Prostate gland (tissue), 2 donors: ENCODE data around the gene ZNF836. TPM values are rescaled to one million over a fixed set of nuclear protein-coding genes. Genes with fewer than 3 reads are reported as not detected.
A peak's percentile ranks its signal among the peaks of the same experiment; 100 is the strongest.

Experiments
- DNase-seq: peaks from one replicate; pipeline ENCODE4 v3.0.0-alpha.2; 2019; ENCODE audit warnings: low spot score
- H3K27ac ChIP-seq, 2 donors: fragments of 200-600 bp; sonication (generic); 2 replicates each; pipeline ENCODE4 v1.5.1; 2017 to 2019
- H3K27me3 ChIP-seq: fragments of 200-600 bp; sonication (generic); replicated peaks from 2 replicates; pipeline ENCODE4 v1.5.1; 2019; ENCODE audit not compliant: insufficient read depth
- H3K36me3 ChIP-seq, 2 donors: fragments of 200-600 bp; sonication (generic); 1 replicate in 1 of 2; 2 replicates in 1 of 2; pipeline versions ENCODE4 v1.5.1 to v1.8.1; 2017 to 2019
- H3K4me1 ChIP-seq: fragments of 200-600 bp; sonication (generic); replicated peaks from 2 replicates; pipeline ENCODE4 v1.5.1; 2019
- H3K4me3 ChIP-seq, 2 donors: fragments of 200-600 bp; sonication (generic); 2 replicates each; pipeline ENCODE4 v1.5.1; 2017 to 2019
- H3K9me3 ChIP-seq: fragments of 200-600 bp; sonication (generic); 2 replicates; pipeline ENCODE4 v1.5.1; 2017
- CTCF ChIP-seq, 4 experiments: fragments of 200-600 bp in 2 of 4; fragments of 450-650 bp in 2 of 4; sonication (generic) in 2 of 4; IDR thresholded peaks; 1 replicate in 3 of 4; 2 replicates in 1 of 4; pipeline ENCODE4 v1.5.1; 2016 to 2019; ENCODE audit warnings: antibody characterized with exemption in 4 of 4, mild to moderate bottlenecking in 2 of 4, moderate library complexity in 2 of 4
- POLR2A ChIP-seq: fragments of 450-650 bp; IDR thresholded peaks from one replicate; pipeline ENCODE4 v1.6.1; 2016; ENCODE audit warnings: antibody characterized with exemption, mild to moderate bottlenecking
- POLR2AphosphoS5 ChIP-seq: sonication (generic); formaldehyde crosslinking; IDR thresholded peaks from one replicate; pipeline ENCODE4 v1.6.1; 2017; ENCODE audit warnings: antibody characterized with exemption
- whole genome bisulfite sequencing: methylation state at CpG from one replicate; pipeline ENCODE4 v1.1.5; 2018; 5-methylcytosine and 5-hydroxymethylcytosine counted together
- intact Hi-C: fragments of 100-400 bp; cut with DNase I; formaldehyde crosslinking; loops from one replicate; pipeline ENCODE4 v1.14.2; 2022
- total RNA-seq, 2 donors: library from RNA; depleted of rRNA; stranded (reverse); fragments of >200 nt; gene quantifications; one replicate each; pipeline ENCODE4 v1.1.0, GENCODE V29; 2016

The ZNF836 gene
- total RNA-seq, 2 donors from 2014 or later, result 14.1 to 19.9 TPM

GRCh38 chr19:52140032-52140710 lies 31.2 kb downstream of the ZNF836 start:
- peak overlapping the region; percentile 62 to 75 for H3K4me3 ChIP-seq

DNA sequence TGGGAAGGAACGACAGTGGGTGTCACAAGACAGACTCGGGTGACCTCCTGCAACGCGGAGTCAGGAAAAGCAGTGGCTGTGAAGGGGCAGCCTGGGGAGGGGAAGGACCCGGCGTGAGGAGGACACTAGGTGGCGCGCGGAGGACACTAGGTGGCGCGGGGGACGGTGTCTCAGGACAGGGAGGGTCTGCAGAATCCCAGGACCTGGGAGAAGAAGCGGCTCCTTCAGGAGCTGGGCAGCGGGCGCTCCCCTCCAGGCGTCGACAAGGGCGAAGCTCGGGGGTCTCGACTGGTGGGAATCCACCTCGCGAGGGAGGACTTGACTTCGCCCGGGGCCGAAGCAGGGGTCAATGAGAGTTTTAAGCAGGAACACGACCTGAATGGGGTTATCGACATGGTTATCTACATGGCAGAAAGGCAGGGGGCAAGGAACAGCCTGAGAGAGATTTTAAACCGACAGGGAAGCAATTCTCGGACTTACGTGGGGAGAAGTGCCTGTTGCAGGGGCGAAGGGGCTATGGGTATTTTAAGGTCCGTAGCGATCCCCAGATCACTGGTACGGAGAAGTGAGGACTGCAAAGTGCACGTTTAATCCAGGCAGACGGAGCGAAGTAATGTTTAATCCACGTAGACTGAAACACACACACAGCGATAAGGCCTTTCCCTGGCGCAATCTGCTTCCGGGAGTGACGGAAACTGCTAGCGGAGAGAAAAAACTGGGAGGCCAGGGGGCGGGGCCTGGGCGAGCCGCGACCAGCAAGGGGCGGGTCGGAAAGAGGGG lies 32.0 kb downstream of the ZNF836 start, which contains the start of gene ZNF616:
Gene ZNF616 (minus strand): TSS at position 687 of the 780 bp plus-strand sequence. CDS start 9,426 bp downstream, outside the sequence.
- intact Hi-C loops, result loop anchor here (2.0 to 5.0 kb wide), 3 partner anchors 31 to 99 kb away; partner anchors contain the start of genes ZNF836 and ZNF841
- WGBS, result under 1% methylated on average over 49 of the region's 49 CpGs
- Histone ChIP-seq H3K4me1 (peaks cover 8% of the 10 kb centered on the region), H3K9me3 (no peaks in the 10 kb centered on the region), H3K27ac (peak within 1 kb of the TSS; percentile 86 to 92), H3K4me3 (peak within 1 kb of the TSS; percentile 62 to 75), H3K27me3 (no peaks in the 10 kb centered on the region), H3K36me3 (no peaks in the 10 kb centered on the region)
- DNase-seq, result peak; percentile 97
- TF ChIP-seq POLR2A (peak; percentile 85), CTCF (IDR thresholded peaks at IDR 0.05) (peak; percentile 66 to 93 (median 81)), POLR2AphosphoS5 (peak; percentile 93)

More at GRCh38 chr19:52140032-52140710, 31.2 kb downstream of the ZNF836 start:
- Histone ChIP-seq H3K36me3 (no peaks in the 10 kb centered on the region), H3K27ac (peak overlapping the region; percentile 86 to 92), H3K9me3 (no peaks in the 10 kb centered on the region), H3K4me1 (peaks cover 8% of the 10 kb centered on the region), H3K27me3 (no peaks in the 10 kb centered on the region)
- intact Hi-C loops, result loop anchor here (2.0 kb wide), 1 partner anchor 31 kb away; the partner anchor contains the start of gene ZNF836
- TF ChIP-seq CTCF (IDR thresholded peaks at IDR 0.05), result no peak
- TF ChIP-seq POLR2A, result no peak
- TF ChIP-seq POLR2AphosphoS5, result no peak
- WGBS, result 3% methylated on average over 22 of the region's 22 CpGs
- DNase-seq, result peak; percentile 20

DNA sequence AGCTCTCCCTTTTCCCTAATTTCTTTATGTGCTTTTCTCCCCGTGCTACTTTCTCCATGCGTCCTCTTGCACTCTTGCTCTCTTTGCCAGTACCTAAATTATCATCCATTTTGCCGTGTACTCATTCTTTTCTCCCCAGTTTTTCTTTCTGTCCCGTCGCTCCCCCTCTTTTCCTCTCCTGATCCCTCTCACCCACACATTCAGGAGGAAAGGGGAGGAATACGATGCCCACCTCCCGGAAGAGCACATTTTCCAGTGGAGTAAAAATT lies 32.5 kb downstream of the ZNF836 start:
- Histone ChIP-seq H3K27me3 (no peaks in the 10 kb centered on the region), H3K9me3 (no peaks in the 10 kb centered on the region), H3K4me1 (peaks cover 8% of the 10 kb centered on the region), H3K27ac (peak overlapping the region; percentile 86 to 92), H3K4me3 (peak overlapping the region; percentile 62 to 75), H3K36me3 (no peaks in the 10 kb centered on the region)
- no peak for DNase-seq
- intact Hi-C loops, result loop anchor here (2.0 to 5.0 kb wide), 2 partner anchors 42 to 100 kb away; partner anchors contain the start of gene ZNF841
- WGBS, result under 1% methylated on average over 7 of the region's 7 CpGs
- TF ChIP-seq POLR2AphosphoS5 (no peak), CTCF (IDR thresholded peaks at IDR 0.05) (no peak), POLR2A (no peak)

GRCh38 chr19:52138278-52138982 lies 33.0 kb downstream of the ZNF836 start:
- TF ChIP-seq POLR2A (no peak), CTCF (IDR thresholded peaks at IDR 0.05) (no peak), POLR2AphosphoS5 (no peak)
- H3K4me3 ChIP-seq, result peak overlapping the region; percentile 62 to 75
- peak; percentile 48 for DNase-seq
- peaks cover 8% of the 10 kb centered on the region for H3K4me1 ChIP-seq
- H3K9me3 ChIP-seq, result no peaks in the 10 kb centered on the region
- no peaks in the 10 kb centered on the region for H3K27me3 ChIP-seq
- H3K27ac ChIP-seq, result peak overlapping the region; percentile 86 to 92
- H3K36me3 ChIP-seq, result no peaks in the 10 kb centered on the region
- 5% methylated on average over 14 of the region's 14 CpGs for WGBS
- intact Hi-C loops, result loop anchor here (2.0 to 5.0 kb wide), 2 partner anchors 41 to 100 kb away; partner anchors contain the start of gene ZNF841
